ENCODE results near the gene TRIM32.

Gene TRIM32

GRCh38 chr9:116712781-116713180, 25.7 kb downstream of the TRIM32 start:
- DNase-seq: no peak

- no peak for DNase-seq
These were observed 26.2 kb downstream of the TRIM32 start for GRCh38 chr9:116713271-116713670.

- no peak for DNase-seq
These were observed 28.6 kb downstream of the TRIM32 start for GRCh38 chr9:116715751-116716150.

GRCh38 chr9:116716438-116716837, 29.3 kb downstream of the TRIM32 start:
- no peak for DNase-seq

GRCh38 chr9:116717150-116717549, 30.0 kb downstream of the TRIM32 start:
- DNase-seq: no peak

- no peak for DNase-seq
These were observed 31.0 kb downstream of the TRIM32 start for GRCh38 chr9:116718111-116718510.

- DNase-seq: no peak
These were observed 33.0 kb downstream of the TRIM32 start for GRCh38 chr9:116720111-116720510.

GRCh38 chr9:116721411-116721810, 34.3 kb downstream of the TRIM32 start:
- DNase-seq: no peak

GRCh38 chr9:116721944-116722343, 34.8 kb downstream of the TRIM32 start:
- no peak for DNase-seq

GRCh38 chr9:116724123-116724522, 37.0 kb downstream of the TRIM32 start:
- DNase-seq: no peak

GRCh38 chr9:116726602-116727001, 39.5 kb downstream of the TRIM32 start:
- no peak for DNase-seq

GRCh38 chr9:116733010-116733641, 46.0 kb downstream of the TRIM32 start:
- DNase-seq: no peak

- DNase-seq: no peak
These were observed 49.5 kb downstream of the TRIM32 start for GRCh38 chr9:116736399-116737151.

GRCh38 chr9:116737152-116737546, 50.0 kb downstream of the TRIM32 start:
- DNase-seq: peak; percentile 33 to 85

- no peak for DNase-seq
These were observed 54.1 kb downstream of the TRIM32 start for GRCh38 chr9:116741086-116741740.

GRCh38 chr9:116741742-116742141, 54.6 kb downstream of the TRIM32 start:
- DNase-seq: no peak

GRCh38 chr9:116749176-116749575, 62.1 kb downstream of the TRIM32 start:
- no peak for DNase-seq

GRCh38 chr9:116749772-116750171, 62.7 kb downstream of the TRIM32 start:
- DNase-seq: no peak

- DNase-seq: no peak
These were observed 63.4 kb downstream of the TRIM32 start for GRCh38 chr9:116750510-116750909.

Measured in inflammatory macrophage treated with lipopolysaccharide for 1 hour (primary cell).